ENCODE measurements around the gene AGXT. TPM values are rescaled to one million over a fixed set of nuclear protein-coding genes. Genes with fewer than 3 reads are reported as not detected.

The AGXT gene
- total RNA-seq, 1 donor = not detected

DNA sequence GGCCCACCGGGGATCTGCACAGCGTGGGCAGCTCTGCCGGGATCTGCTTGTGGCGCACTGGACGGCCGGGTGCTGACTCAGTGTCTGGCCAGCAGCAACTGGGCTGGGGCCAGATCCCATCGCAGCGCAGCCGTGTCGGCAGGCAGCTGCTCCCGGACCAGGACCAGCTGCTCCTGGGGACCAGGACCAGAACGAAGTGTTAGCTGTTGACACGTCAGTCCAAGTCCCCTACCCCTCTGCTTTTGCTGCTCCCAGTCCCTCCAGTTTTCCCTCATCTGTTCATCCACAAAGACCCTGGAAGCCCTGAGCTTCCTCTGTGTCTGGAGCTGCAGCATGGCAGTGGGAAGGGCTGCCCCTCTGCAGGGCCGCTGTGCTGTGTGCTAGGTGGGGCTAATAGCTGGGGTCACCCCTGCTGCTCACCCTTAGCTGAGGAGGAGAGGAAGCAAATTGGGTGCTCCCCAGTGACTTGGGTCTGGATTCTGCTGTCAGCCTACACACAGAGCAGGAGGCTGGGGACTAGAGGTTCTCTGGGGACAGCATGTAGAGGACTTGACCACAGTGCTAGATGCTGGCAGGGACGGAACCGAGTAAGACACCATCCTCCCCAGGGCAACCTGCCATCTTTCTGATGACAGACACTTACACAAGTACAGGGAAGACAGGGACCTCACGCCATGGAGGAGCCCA lies 31.7 kb upstream of the AGXT start:
- Histone ChIP-seq H3K9me3 (ENCODE audit: low read depth, low read length) (no peaks in the 10 kb centered on the region), H3K4me1 (ENCODE audit: insufficient read depth, low read length) (peaks cover 11% of the 10 kb centered on the region), H3K4me2 (ENCODE audit: insufficient read depth, low read length) (peak overlapping the region; percentile 46), H3K79me2 (ENCODE audit: insufficient read depth, low read length) (no peaks in the 10 kb centered on the region), H3K36me3 (ENCODE audit: insufficient read depth, low read length) (no peaks in the 10 kb centered on the region), H3K4me3 (ENCODE audit: insufficient read depth, low read length) (no peak overlapping the region), H2AFZ (ENCODE audit: low read length) (no peak overlapping the region), H3K27me3 (ENCODE audit: insufficient read depth, low read length) (peaks cover 28% of the 10 kb centered on the region), H3K27ac (ENCODE audit: low read depth, low read length) (no peak overlapping the region), H4K20me1 (ENCODE audit: insufficient read depth, low read length) (peaks cover 4% of the 10 kb centered on the region)
- peak; percentile 97 for DNase-seq (ENCODE audit: insufficient read length, low spot score, missing footprints)
- TF ChIP-seq, protein P1, sequence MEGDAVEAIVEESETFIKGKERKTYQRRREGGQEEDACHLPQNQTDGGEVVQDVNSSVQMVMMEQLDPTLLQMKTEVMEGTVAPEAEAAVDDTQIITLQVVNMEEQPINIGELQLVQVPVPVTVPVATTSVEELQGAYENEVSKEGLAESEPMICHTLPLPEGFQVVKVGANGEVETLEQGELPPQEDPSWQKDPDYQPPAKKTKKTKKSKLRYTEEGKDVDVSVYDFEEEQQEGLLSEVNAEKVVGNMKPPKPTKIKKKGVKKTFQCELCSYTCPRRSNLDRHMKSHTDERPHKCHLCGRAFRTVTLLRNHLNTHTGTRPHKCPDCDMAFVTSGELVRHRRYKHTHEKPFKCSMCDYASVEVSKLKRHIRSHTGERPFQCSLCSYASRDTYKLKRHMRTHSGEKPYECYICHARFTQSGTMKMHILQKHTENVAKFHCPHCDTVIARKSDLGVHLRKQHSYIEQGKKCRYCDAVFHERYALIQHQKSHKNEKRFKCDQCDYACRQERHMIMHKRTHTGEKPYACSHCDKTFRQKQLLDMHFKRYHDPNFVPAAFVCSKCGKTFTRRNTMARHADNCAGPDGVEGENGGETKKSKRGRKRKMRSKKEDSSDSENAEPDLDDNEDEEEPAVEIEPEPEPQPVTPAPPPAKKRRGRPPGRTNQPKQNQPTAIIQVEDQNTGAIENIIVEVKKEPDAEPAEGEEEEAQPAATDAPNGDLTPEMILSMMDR (IDR thresholded peaks at IDR 0.05; ENCODE audit: extremely low read depth, low read depth, low read length) = no peak

DNA sequence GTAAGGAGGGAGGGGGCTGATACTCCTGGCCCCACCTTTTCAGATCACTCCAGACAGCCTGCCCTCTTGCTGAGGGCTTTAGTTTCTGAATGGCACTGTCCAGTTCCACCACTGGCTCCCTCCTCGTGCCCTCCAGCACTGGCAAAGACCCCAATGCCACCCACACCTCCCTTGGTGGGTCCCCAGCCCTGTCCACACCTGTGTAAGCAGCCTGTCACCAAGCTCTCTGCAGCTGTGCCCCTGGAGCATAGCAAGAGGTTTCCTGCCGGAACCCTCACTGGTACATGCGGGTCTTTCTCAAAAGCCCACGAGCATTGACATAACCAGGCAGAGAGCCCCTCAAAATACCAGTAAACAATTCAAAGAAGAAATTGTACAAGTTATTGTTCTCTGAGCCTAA lies 31.0 kb upstream of the AGXT start:
- Histone ChIP-seq H3K27ac (ENCODE audit: low read depth, low read length) (no peak overlapping the region), H3K9me3 (ENCODE audit: low read depth, low read length) (no peaks in the 10 kb centered on the region), H4K20me1 (ENCODE audit: insufficient read depth, low read length) (peaks cover 4% of the 10 kb centered on the region), H3K27me3 (ENCODE audit: insufficient read depth, low read length) (peaks cover 27% of the 10 kb centered on the region), H3K4me1 (ENCODE audit: insufficient read depth, low read length) (peaks cover 11% of the 10 kb centered on the region), H3K79me2 (ENCODE audit: insufficient read depth, low read length) (no peaks in the 10 kb centered on the region), H2AFZ (ENCODE audit: low read length) (no peak overlapping the region), H3K36me3 (ENCODE audit: insufficient read depth, low read length) (no peaks in the 10 kb centered on the region), H3K4me3 (ENCODE audit: insufficient read depth, low read length) (no peak overlapping the region), H3K4me2 (ENCODE audit: insufficient read depth, low read length) (no peak overlapping the region)
- DNase-seq (ENCODE audit: insufficient read length, low spot score, missing footprints) = peak; percentile 49
- TF ChIP-seq, protein P1 (IDR thresholded peaks at IDR 0.05; ENCODE audit: extremely low read depth, low read depth, low read length) = no peak

DNA sequence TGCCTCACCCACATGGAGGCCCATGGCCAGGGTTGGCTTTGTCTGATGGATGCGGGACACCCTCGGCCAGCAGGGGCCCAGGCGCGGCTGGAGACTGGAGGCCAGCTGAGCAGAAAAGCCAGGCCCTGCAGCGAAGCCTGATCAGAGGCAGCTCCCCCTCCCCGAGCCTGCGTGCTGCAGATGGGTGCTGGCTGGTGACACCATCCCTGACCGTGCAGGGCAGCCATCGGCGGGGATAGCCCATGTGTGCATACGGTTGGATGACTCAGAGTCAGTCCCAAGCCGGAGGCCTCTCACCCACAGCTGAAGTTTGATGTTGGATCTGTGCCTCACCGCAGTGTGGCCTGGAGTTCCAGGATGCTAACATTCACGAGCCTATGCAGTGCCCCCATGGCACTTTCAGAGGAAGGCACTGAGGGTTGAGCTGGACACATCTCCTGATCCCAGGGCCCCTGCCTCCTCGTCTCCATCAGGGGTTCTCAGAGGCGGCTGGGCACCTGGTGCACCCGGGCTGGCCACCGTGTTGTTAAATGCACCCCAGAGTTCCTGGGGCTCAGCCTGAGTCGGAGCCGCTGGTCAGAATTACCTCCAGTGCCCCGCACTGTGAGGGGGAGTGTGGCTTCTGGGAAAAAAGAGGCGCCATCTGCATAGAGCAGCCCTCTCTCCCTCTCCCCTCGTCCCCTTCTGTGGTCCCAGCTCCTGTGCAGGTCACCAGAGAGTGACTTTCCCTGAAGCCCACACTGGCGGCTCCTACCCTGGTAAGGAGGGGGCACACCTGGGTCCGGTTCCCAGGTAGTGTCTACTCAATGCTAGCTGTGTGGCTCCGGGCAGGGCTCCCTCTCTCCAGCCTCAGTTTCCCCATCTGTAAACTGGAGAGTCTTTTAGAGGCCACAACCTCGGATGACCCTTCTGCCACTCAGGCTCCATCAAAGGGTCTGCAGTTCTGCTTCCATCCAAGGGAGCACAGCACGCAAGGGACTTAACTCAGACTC lies 29.2 kb upstream of the AGXT start:
- Histone ChIP-seq H3K4me3 (ENCODE audit: insufficient read depth, low read length) (no peak overlapping the region), H3K36me3 (ENCODE audit: insufficient read depth, low read length) (no peaks in the 10 kb centered on the region), H4K20me1 (ENCODE audit: insufficient read depth, low read length) (peaks cover 4% of the 10 kb centered on the region), H2AFZ (ENCODE audit: low read length) (no peak overlapping the region), H3K4me1 (ENCODE audit: insufficient read depth, low read length) (peaks cover 11% of the 10 kb centered on the region), H3K9me3 (ENCODE audit: low read depth, low read length) (no peaks in the 10 kb centered on the region), H3K27ac (ENCODE audit: low read depth, low read length) (no peak overlapping the region), H3K4me2 (ENCODE audit: insufficient read depth, low read length) (no peak overlapping the region), H3K79me2 (ENCODE audit: insufficient read depth, low read length) (no peaks in the 10 kb centered on the region), H3K27me3 (ENCODE audit: insufficient read depth, low read length) (peaks cover 33% of the 10 kb centered on the region)
- peak; percentile 71 for DNase-seq (ENCODE audit: insufficient read length, low spot score, missing footprints)
- TF ChIP-seq, protein P1 (IDR thresholded peaks at IDR 0.05; ENCODE audit: extremely low read depth, low read depth, low read length) = no peak

All from osteoblast (primary cell).